NCI-H2196 (cell line): ENCODE measurements around the gene CDK11B.
"Not testable (repeated sequence)": the region's sequence is repeated elsewhere in the genome, so short reads cannot be mapped to it uniquely, and the experiment has no call there.

ENCODE experiments used
- DNase-seq: peaks from one replicate; lab custom pipeline; 2025; ENCODE audit not compliant: unreplicated experiment; lab: John Stamatoyannopoulos, UW

CDK11B gene

DNA sequence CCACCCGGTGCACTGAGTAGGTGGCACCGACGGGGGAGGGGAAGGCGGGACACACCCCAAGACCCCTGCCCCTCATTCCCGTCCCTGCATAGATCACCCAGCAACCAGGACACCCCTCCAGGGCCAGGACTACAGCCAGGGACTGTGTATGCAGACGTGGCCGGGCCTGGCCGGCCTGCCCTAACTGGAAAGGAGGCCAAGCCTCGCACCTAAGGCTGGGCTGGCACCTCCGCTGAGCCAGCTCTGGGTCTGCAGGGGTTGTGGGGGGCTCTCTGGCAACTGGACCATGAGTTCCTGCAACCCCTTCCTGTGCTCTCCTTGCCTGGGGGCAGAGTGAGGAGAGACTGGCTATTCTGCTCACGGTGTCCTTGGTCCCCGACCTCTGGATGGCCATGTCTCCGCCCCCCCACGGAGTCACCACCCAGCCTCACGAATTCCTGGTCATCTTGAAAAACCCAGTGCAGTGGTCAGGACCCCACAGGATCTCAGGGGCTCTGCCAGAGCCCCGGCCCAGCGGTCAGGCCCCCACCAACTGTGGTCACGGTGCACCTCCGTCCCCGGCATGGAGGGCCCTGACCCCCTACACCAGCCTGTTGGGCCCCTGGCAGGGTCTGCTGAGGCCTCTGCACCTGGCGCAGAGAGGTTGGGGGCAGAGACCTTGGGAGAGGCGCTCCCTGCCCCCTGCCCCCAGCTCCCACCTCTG, 57.8 kb downstream of the CDK11B start:
- DNase-seq = no peak

DNA sequence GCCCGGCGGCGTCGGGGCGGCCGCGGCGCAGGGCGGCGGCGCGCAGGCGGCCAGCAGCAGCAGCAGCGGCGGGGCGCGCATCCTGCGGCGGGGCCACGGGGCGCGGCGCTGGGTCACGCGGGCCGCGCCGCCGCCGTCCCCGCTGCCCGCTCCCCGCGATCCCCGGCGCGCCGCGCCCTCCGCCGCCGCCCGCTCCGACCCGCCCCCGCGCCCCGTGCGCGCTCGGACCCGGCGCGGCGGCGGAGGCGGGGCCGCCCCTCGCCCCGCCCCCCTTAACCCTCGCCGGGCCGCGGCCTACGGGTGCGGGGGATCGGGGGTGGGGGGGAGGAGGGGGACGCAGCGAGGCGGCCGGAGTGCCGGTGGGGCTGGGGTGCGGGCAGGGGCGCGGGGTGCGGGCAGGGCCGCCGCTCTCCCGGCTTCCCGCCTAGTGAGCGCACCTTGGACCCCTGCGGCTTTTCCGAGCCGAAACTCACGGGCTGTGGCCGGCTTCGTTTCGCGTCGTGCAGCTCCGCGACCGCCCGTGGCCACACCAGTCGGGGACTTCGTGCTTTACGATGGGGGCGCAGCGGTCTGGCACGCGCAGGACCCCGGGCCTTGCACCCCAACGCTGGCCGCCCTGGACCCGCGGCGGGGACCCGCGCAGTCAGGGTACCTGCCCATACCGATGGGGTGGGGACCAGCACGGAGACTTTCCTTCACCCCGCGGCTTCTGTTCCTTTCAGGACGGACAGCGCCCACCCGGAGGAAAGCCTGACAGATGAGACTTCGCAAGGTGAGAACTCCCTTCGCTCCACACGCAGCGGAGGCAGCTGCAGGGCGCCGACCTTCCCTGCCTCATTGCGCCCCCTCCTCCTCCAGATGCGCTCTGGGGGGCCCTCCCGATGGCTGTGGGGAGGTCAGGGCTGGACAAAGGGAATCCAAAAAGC, 58.6 kb downstream of the CDK11B start, which contains the start of gene FNDC10:
Gene FNDC10, minus strand, starts transcription at position 201 of the 926 bp plus-strand sequence. Its CDS starts 120 bp downstream, at position 81.
- DNase-seq = no peak

DNA sequence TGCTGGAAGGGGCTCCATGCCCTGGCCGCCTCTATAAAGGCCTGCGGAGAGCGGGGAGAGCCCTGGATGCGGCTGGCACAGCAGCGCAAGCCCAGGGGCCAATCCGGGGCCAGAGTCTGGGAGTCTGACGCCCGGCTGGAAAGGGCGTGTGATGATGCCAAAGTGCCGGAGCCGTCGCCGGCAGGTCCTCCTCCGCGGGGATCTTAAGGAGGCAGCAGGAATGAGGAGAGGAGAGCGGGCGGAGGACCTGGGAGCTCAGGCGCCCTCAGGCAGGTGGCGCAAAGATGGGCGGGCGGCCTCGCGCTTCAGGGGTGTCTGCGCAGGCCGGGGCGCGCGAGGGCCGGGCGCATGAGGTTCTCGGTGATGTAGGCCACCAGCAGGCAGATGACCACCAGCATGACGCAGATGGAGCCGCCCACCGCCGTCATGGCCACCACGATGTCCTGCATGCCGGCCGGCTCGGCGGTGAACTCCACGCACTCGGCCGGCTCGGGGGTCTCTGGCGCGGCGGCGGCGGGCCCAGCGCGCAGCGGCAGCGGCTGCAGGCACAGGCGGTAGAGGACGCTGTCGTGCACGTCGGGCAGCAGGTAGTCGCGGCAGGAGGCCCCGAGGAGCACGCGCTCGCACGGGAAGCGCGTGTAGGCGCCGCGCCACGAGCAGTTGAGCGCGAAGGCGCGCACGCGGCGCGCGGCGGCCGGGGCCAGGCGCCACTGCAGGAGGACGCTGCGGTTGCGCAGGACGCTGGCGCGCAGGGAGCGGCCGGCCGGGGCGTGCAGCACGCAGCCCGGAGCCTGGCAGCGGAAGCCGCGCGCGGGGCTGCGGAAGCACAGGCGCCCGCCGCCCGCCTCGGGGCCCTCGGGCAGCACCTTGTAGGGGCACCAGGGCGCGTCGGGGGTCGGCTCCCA, 59.5 kb downstream of the CDK11B start:
- peak; percentile 41 for DNase-seq

DNA sequence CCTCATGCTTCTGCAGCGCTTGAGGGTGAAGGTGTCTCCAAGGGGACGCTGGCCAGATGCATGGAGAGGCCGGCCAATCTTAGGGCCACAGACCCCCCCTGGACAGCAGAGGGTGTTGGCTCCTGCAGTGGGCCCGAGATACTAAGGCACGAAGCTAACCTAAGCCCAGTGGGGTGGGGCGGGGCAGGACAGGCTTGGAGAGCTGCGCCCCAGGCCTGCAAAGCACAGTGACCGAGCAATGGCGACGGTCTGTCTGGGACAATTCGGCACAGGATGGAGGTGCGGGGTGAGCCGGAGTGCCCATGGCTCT, 60.1 kb downstream of the CDK11B start:
- no peak for DNase-seq

DNA sequence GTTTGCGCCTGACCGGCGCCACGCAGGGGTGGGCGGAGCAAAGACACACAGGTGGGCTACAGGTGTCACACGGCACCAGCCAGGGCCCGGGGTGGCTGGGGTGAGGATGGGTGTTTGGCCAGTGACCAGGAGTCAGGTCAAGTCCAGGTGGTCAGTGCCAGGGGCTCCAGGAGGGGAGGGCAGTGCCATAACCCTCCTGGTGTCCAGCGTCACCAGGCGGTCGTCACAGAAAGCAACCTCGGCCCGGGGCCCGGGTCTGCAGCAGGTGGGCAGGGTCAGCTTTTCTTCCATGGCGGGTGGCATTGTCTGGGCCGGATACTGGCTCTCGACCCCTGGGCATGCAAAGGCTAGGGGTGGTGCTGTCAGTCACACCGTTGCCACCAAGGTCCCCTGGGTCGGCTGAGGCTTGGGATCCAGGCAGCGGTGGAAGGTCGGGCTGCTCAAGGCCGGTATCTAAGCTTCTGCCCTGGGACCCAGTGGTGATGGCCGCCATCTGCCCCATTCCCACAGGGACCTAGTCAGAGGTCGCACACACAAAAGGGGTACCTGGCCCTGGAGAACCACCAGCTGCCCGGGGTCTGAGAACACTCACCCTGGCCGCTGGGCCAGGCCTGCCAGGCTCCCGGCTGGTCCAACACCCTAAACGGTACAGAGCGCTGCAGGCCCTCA, 60.6 kb downstream of the CDK11B start:
- no peak for DNase-seq

DNA sequence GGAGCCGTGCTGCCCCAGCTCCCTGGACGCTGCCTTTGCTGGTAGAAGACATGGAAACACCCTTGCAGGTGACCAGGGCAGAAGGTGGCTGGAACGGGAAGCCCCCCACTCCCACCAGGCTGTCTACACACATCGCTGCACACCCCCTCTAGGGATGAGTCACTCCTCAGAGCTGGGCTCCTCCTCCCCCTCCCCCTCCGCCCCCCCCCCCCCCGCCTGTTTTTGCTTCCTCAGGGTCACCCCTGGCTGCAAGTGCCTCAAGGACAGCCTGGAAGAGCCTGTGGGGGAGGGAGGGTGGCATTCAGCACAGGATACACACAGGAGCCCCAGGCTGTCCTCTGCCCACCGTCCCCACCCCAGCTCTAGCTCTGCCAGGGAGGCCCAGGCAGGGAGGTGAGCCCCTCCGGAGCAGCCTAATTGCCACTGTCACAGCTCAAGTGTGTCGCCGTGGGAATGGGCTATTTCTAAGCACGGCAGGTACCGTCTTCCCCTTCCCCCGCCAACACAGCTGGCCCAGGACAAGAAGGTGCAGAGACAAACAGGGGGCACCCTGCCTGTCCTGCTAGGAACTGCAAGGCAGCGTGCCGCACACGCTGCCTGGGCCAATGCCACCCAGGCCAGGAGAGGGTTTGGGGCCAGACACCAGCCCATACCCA, 61.4 kb downstream of the CDK11B start:
- no peak for DNase-seq

DNA sequence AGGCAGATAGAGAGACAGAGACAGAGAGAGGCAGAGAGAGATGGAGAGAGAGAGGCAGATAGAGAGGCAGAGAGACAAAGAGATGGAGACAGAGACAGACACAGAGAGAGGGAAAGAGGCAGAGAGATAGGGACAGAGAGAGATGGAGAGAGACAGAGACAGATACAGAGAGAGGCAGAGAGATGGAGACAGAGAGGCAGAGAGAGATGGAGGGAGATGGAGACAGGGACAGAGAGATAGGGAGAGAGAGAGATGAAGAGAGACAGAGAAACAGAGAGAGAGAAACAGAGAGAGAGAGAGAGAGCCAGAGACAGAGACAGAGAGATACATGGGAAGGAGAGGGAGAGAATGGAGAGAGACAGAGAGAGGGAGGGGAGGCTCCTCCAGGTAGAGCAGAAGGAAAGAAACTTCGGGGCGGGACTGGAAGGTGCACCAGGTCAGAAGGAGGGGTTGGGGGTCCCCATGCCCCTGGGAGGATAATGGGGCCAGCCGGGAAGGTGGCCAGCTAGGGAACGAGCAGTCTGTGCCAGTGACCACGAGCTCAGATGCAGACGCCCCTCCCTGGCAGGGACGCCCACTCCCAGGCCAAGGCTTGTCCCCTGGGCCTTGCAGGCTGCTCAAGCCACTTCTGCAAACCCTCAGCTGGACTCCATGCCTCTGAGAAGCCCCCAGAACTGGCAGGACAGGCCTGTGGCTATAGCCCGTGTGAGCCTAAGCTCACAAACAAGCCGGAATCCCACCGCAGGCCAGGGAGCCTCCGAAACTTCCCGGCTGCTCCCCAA, 62.1 kb downstream of the CDK11B start:
- no peak for DNase-seq

DNA sequence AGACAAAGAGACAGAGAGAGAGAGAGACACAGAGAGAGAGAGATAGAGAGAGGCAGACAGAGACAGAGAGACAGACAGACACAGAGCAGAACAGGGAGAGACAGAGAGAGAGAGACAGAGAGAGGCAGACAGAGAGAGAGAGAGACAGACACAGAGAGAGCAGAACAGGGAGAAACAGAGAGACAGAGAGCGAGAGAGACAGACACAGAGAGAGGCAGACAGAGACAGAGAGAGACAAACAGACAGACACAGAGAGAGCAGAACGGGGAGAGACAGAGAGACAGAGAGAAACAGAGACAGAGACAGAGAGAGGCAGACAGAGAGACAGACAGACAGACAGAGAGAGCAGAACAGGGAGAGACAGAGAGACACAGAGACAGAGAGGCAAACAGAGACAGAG, 63.5 kb downstream of the CDK11B start:
- DNase-seq = not testable (repeated sequence)

DNA sequence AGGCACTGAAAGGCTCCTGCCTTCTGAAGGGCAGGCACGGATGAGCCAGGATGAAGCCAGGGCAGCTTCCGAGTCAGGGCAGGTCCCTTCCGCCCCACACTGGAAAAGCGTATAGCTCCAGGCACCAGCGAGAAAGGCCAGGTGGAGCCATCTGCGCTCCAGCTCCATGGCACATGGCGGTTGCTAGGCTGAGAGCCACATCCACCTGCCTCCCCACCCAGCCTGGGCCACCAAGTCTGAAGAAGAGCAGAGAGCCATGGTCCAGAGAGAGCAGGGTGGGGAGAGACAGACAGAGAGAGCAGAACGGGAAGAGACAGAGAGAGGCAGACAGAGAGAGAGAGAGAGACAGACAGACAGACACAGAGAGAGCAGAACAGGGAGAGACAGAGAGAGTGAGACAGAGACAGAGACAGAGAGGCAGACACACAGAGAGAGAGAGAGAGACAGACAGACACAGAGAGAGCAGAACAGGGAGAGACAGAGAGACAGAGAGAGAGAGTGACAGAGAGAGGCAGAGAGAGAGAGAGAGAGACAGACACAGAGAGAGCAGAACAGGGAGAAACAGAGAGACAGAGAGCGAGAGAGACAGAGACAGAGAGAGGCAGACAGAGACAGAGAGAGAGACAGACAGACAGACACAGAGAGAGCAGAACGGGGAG, 64.1 kb downstream of the CDK11B start:
- DNase-seq = peak; percentile 27

DNA sequence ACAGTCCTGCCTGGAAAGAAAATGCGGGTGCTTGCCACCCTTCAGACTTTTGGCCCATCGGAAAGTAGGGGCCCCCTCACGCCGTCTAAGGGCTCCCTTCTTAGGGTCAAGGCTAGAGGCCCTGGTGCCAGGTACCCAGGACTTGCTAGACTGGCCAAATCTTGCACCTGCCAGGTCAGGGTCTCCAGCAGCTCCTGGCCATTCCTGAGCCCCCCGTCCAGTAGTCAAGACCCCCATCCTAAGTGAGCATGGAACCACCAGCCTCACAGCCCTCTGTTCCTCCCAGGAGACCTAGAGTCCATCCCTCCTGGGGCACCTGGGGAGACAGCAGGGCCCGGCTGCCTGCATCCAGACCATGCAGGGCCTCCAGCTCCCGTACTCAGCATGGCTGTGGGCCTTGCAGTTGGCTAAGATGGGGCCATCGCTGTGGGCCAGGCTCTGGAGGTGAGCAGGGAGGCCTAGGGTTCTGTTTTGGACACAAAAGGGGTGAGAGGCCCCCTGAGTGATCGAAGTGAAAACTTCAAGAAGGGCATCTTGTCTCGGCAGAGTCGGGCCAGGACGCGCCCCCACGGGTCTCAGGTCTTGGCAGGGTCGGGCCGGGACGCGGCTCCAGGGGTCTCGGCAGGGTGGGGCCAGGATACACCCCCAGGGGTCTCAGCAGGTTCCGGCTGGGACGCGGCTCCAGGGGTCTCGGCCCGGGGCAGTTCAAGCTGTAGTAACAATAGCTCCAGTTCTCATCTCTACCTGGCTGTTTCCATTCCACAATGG, 64.8 kb downstream of the CDK11B start:
- no peak for DNase-seq

DNA sequence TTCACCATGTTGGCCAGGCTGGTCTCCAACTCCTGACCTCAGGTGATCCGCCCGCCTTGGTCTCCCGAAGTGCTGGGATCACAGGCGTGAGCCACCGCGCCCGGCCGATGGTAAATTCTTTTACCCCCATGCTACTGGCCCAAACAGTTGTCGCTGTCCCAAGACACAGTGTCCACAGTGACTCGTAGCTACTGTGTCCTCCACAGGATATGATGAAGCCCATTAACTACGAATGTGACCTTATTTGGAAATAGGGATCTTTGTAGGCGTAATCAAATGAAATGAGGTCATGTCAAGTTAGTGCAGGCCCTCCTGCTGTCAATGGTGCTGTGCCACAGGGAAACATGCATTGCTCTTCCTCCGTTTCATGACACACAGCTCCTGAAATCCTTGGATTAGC, 67.4 kb downstream of the CDK11B start:
- DNase-seq = no peak
